SK-N-MC (cell line): ENCODE data around the gene MRPS34.

ENCODE experiments used
- DNase-seq: peaks from one replicate; pipeline ENCODE4 v3.0.0-alpha.2; 2011; ENCODE audit warnings: low read depth, low spot score
- H3K27ac ChIP-seq: fragments of 200-600 bp; sonication (generic); 2 replicates; pipeline ENCODE4 v1.5.1; 2016; ENCODE audit warnings: mixed run types
- H3K36me3 ChIP-seq: fragments of 200-600 bp; sonication (generic); 2 replicates; pipeline ENCODE4 v1.6.1; 2017; ENCODE audit warnings: antibody characterized with exemption, low read length, mixed read lengths; ENCODE audit not compliant: insufficient read depth
- H3K4me3 ChIP-seq: fragments of 200-600 bp; sonication (generic); 2 replicates; pipeline ENCODE4 v1.5.1; 2016
- H3K9ac ChIP-seq: fragments of 200-600 bp; sonication (generic); 2 replicates; pipeline ENCODE4 v1.8.0; 2017; ENCODE audit warnings: mixed run types, mixed read lengths; ENCODE audit not compliant: insufficient read length
- H3K9me3 ChIP-seq: fragments of 200-600 bp; sonication (generic); 2 replicates; pipeline ENCODE4 v1.6.1; 2017; ENCODE audit warnings: low read depth, mild to moderate bottlenecking, antibody characterized with exemption, low read length, moderate library complexity, mixed read lengths
- EZH2 ChIP-seq: fragments of 200-600 bp; sonication (generic); IDR thresholded peaks from one replicate; pipeline ENCODE4 v1.6.1; 2017; ENCODE audit warnings: antibody characterized with exemption
- FOXP2 ChIP-seq: optimal IDR thresholded peaks from 2 replicates; pipeline ENCODE3; 2011; ENCODE audit warnings: mild to moderate bottlenecking, moderate library complexity; ENCODE audit not compliant: insufficient read depth; ENCODE audit errors: extremely low read length, control extremely low read depth
- POLR2AphosphoS5 ChIP-seq: IDR thresholded peaks from 2 replicates; pipeline ENCODE4 v1.6.1; 2012; ENCODE audit warnings: mild to moderate bottlenecking, low read depth, low read length, borderline replicate concordance

The MRPS34 gene

DNA sequence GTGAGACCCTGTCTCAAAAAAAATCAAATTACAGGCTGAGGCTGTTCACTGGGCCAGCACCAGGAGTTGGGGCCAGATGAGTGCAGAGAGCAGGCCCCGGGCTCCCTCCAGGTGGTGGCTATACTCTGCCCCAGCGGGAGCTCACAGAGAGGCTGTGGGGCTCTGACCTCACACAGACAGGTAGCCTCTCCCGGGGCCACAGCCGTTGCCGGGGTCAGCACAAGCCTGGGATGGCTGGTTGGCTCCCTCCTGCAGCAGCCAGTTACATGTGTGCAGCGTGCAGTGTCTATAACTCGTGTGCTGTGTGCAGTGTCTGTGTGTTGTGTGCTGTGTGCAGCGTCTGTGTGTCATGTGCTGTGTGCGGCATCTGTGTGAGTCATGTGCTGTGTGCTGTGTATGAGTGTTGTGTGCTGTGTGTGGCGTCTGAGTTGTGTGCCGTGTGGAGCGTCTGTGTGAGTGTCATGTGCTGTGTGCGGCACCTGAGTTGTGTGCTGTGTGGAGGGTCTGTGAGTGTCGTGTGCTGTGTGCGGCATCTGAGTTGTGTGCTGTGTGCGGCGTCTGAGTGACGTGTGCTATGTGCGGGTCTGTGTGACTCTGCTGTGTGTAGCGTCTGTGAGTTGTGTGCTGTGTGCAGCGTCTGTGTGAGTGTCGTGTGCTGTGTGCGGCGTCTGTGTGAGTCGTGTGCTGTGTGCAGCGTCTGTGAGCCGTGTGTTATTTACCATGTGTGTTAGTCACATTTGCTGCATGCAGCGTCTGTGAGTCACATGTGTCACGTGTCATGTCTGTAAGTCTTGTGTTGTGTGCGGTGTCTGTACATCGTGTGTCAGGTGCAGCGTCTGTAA, 46.1 kb downstream of the MRPS34 start:
- no peak overlapping the region for H3K27ac ChIP-seq
- no peaks in the 10 kb centered on the region for H3K9me3 ChIP-seq
- H3K9ac ChIP-seq, result no peak overlapping the region
- DNase-seq, result no peak
- no peak overlapping the region for H3K4me3 ChIP-seq
- no peaks in the 10 kb centered on the region; the same call in 1 of the 2 replicates for H3K36me3 ChIP-seq
- TF ChIP-seq FOXP2 (no peak), POLR2AphosphoS5 (no peak), EZH2 (no peak)

DNA sequence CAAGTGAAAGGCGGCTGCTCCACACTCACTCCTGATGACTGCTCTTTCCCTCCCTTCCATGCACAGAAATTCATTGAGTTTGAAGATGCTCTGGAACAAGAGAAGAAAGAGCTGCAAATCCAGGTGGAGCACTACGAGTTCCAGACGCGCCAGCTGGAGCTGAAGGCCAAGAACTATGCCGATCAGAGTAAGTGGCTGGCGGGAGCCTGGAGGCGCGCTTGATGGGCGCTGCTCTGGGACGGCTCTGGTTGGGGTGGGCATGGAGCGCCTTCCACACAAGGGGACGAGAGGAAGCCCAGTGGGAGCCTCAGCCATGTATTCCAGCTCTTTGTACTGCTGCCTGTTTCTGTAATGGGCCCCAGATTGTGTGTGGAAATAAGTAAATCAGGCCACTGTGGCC, 48.4 kb downstream of the MRPS34 start:
- TF ChIP-seq POLR2AphosphoS5, result no peak
- TF ChIP-seq FOXP2, result no peak
- no peak for TF ChIP-seq EZH2
- Histone ChIP-seq H3K27ac (no peak overlapping the region), H3K36me3 (no peaks in the 10 kb centered on the region; the same call in 1 of the 2 replicates), H3K9ac (no peak overlapping the region), H3K9me3 (no peaks in the 10 kb centered on the region), H3K4me3 (no peak overlapping the region)
- DNase-seq, result no peak

GRCh38 chr16:1723450-1724147, 49.3 kb downstream of the MRPS34 start:
- TF ChIP-seq EZH2 (no peak), FOXP2 (no peak), POLR2AphosphoS5 (no peak)
- no peak overlapping the region for H3K9ac ChIP-seq
- no peak for DNase-seq

More at GRCh38 chr16:1723450-1724147, 49.3 kb downstream of the MRPS34 start:
- no peaks in the 10 kb centered on the region; the same call in 1 of the 2 replicates for H3K36me3 ChIP-seq
- no peaks in the 10 kb centered on the region for H3K9me3 ChIP-seq
- H3K4me3 ChIP-seq, result no peak overlapping the region
- H3K27ac ChIP-seq, result no peak overlapping the region
